Measurements from ENCODE around the gene RSPH9.
"Not testable (repeated sequence)": the region's sequence is repeated elsewhere in the genome, so short reads cannot be mapped to it uniquely, and the experiment has no call there.

RSPH9 gene

DNA sequence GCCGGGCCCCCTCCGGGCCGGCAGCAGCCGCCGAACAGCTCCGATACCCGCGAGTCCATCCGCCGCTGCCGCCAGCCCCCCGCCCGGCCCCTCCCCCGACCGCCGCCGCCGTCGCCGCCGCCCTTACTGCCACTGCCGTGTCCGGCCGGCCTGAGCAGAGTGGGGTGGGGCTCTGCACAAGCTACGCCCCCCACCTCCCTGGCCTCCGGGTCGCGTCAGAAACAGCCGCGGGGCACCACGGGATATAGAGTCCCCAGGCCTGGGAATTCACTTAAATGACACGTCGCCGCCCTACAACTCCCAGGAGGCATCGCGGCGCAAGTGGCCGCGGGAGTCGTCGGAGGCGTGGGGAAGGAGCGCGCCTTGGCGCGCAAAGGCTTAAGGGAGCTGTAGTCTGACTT, 15.7 kb upstream of the RSPH9 start, which contains the start of gene GTPBP2:
GTPBP2 (minus strand) TSS at position 161 of the 401 bp plus-strand sequence; CDS start at position 59, 102 bp downstream.
- peak; percentile 99 for DNase-seq (ENCODE audit: low spot score)

DNA sequence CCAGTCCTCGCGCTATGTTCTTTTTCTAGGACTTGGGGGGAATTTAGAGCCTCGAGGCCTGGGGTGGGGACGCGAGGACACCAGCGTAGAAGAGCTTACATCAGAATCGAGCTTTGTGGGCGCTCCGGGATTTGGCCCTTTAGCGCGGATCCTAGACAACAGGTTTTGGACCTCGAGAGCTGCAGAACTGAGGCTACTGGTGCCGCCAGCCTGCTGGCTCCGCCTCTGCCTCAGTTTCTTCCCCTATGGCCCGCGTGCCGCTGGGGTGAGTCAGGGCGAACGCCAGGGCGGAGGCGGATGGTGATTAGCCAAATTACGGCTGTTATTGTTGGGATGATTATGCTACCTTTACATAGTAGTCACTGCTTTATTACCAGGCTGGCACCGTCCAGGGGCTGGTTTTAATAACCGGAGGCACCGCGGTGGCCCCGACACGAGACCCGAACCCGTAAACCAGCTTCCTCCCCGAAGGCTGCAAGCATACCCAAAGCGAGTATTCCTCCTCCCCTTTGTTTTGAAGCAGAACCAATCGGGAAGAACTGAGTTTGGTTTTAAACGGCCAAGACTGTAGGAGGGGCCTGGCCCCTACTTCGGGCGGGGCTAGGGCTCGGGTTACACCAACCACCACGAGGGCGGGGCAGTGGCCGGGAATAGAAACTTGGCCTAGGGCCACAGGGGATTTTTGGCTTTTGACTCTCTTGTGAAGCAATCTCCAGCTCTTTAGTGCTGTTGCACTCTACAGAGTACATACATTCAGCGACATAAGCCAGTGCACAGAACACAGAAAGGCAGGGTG, 15.1 kb upstream of the RSPH9 start:
- peak; percentile 95 for DNase-seq (ENCODE audit: low spot score)

DNA sequence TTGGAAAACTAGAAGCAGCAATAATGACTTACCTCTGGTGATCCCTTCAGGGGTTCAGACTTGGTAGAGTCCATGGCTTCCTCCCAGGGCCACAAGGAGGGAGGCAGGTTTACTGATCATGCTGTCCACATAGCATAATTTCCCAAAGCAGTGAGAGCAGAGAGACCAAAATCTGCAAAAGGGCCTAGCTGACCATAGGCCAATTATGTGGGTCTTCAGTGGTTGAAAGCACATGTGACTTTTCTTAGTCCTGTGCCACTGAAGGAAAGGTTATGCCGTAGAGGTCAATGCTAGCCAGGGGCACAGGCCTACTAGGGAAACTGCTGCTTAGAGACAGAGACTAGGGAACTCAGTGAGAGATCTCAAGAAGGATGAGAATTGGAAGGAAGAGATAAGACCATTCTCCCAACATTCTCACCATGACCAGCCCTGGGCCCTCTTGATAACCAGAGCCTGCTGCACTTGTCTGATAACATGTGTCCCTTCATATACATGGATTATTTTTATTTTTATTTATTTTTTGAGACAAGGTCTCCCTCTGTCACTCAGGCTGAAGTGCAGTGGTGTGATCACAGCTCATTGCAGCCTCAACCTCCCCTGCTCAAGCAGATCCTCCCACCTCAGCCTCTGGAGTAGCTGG, 13.7 kb upstream of the RSPH9 start:
- no peak for DNase-seq (ENCODE audit: low spot score)

DNA sequence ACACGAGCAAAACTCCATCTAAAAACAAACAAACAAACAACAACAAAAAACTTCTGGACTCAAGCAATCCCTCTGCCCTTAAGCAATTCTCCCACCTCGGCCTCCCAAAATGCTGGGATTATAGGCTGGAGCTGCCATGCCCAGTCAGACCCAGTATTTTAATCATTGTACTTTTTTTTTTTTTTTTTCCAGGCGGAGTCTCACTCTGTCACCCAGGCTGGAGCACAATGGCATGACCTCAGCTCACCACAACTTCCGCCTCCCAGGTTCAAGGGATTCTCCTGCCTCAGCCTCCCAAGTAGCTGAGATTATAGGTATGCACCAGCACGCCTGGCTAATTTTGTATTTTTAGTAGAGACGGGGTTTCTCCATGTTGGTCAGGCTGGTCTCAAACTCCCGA, 11.8 kb upstream of the RSPH9 start:
- DNase-seq (ENCODE audit: low spot score): not testable (repeated sequence)

DNA sequence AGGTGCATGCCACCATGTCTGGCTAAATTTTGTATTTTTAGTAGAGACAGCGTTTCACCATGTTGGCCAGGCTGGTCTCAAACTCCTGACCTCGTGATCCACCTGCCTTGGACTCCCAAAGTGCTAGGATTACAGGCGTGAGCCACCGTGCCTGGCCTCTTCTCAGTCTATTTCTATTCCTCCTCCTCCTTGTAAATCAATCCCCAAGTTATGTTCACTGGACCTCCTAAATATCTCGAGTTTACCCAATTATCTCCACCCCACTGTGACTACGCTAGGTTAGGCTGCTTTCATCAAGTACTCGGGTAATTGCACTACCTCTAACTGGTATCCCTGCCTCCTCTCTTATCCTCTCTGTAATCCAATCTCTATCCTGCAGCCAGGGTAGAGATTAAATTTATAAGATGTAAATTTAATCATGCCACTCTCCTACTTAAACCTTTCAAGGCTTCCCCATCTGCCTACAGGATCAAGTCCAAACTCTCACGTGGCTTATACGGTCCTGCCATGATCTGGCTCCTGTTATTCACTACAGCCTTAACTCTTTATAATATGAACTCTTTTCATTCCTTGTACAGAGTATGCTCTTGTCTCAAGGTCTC, 10.0 kb upstream of the RSPH9 start:
- no peak for DNase-seq (ENCODE audit: low spot score)

DNA sequence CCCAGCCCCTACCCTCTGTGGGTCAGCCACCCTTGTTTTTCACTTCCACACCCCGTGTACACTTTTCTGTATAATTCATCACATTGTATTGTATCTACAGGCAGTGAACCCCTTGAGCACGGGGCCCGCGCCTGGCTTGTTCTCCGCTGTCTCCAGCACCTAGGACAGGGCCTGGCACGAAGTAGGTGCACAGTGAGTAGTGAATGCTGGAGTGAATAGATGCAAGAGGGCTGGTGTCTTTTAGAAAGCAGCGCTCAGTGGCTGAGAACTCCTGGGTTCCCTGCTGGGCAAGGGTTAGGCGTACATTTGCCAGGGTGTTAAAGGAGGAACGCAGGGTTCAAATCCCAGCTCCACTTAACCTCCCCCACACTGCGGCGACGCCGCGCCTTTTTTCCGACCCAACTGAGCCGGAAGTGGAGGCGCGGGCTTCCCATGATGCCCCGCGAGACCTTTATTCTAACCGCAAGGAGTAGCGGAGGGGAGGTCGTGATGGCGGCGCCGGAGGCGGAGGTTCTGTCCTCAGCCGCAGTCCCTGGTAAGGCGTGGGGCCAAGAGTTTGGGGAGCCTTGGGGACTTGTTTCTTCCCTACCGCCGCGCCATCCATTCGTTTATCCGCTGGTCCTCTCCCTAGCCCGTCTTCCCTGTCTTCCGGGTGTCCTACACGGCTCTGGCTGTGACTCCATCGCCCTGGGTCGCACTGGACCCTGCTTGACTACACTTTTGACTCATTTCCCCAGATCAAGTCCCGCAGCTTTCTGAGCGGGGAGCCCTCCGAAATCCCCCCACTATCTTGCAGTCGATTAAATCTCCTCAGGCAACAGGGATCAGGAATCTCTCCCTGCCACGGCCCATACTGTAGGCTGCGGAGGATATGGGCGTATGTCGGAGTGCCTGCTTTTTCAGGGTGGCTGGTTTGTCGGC, 9.2 kb upstream of the RSPH9 start, which contains the start of gene MAD2L1BP:
MAD2L1BP (plus strand) TSS at position 454 of the 921 bp plus-strand sequence; CDS start at position 490, 36 bp downstream.
- DNase-seq (ENCODE audit: low spot score): peak; percentile 90

DNA sequence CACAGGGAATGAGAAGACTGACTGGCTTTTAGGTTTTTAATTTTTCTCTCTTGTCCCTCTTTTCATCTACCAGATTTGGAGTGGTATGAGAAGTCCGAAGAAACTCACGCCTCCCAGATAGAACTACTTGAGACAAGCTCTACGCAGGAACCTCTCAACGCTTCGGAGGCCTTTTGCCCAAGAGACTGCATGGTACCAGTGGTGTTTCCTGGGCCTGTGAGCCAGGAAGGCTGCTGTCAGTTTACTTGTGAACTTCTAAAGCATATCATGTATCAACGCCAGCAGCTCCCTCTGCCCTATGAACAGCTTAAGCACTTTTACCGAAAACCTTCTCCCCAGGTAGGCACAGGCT, 8.6 kb upstream of the RSPH9 start:
- no peak for DNase-seq (ENCODE audit: low spot score)

DNA sequence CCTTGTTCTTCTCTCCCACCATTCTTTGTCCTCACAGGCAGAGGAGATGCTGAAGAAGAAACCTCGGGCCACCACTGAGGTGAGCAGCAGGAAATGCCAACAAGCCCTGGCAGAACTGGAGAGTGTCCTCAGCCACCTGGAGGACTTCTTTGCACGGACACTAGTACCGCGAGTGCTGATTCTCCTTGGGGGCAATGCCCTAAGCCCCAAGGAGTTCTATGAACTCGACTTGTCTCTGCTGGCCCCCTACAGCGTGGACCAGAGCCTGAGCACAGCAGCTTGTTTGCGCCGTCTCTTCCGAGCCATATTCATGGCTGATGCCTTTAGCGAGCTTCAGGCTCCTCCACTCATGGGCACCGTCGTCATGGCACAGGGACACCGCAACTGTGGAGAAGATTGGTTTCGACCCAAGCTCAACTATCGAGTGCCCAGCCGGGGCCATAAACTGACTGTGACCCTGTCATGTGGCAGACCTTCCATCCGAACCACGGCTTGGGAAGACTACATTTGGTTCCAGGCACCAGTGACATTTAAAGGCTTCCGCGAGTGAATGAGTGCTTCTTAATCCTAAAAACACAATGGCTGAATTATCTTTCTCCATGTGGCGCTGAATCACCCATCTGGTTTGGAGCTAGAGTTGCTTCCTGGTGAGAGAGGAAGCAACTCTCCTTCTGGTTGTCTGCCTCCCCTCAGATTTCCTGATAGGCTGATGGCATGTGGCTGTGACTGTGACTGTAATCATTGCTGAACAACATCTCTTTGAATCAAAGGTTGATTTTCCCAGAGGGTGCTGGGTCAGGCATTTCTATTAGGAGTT, 4.6 kb upstream of the RSPH9 start:
- DNase-seq (ENCODE audit: low spot score): no peak

DNA sequence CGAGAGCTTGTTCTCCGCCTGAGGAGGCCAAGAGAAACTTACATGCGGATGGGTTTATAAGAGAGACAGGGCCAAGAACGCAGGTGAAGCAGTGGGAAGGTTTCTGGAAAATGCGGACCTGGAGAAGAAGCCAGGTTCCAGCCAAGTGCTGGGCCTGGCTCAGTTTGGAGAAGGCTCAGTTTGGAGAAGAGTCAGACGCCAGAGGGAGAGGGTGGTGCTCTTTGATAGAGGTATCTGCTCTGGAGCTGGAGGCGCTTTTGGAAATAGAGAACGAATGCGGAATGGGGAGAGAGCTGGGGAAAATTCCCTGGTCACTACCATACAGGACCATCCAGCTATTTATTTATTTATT, 753 bp downstream of the RSPH9 start:
- DNase-seq (ENCODE audit: low spot score): no peak

DNA sequence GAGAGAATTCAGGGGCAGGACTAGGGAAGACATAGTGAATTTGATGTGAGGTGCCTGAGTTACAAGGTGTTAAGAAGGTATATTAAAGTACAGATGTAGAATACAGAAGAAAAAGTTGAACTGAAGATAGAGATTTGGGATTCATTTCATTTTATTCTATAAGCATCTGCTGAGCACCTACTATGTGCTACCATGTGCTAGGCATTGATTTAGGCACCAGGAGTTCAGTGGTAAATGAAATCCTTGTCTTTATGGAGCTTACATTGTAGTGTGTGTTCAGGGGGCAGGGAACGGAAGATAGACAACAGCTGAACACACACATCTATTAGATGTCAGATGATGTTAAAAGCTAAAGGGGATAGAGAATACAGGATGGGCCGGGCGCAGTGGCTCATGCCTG, 2.8 kb downstream of the RSPH9 start:
- no peak for DNase-seq (ENCODE audit: low spot score)

DNA sequence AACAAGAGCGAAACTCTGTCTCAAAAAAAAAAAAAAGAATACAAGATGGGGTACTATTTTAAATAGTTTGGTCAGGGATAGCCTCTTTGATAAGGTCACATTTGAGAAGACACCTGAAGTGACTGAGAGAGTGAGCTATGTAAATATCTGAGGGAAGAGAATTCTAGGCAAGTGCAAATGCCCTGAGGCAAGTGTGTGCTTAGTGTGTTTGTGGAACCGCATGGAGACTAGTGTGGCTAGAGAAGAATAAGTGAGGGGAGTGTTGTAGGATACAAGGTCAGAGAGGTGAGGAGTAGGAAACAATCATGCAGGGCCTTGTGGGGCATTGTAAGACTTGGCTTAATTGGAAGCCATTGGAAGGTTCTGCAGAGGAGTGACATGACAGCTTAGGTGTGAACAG, 3.4 kb downstream of the RSPH9 start:
- DNase-seq (ENCODE audit: low spot score): no peak

DNA sequence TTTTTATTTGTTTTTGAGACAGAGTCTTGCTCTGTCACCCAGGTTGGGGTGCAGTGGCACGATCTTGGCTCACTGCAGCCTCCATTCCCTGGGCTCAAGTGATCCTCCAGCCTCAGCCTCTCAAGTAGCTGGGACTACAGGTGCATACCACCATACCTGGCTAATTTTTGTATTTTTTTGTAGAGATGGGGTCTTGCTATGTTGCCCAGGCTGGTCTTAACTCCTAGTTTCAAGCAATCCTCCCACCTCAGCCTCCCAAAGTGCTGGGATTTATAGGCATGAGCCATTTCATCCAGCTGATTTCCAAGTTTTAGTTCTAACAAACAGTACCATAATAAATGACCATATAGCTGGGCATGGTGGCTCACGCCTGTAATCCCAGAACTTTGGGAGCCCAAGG, 8.0 kb downstream of the RSPH9 start:
- not testable (repeated sequence) for DNase-seq (ENCODE audit: low spot score)

DNA sequence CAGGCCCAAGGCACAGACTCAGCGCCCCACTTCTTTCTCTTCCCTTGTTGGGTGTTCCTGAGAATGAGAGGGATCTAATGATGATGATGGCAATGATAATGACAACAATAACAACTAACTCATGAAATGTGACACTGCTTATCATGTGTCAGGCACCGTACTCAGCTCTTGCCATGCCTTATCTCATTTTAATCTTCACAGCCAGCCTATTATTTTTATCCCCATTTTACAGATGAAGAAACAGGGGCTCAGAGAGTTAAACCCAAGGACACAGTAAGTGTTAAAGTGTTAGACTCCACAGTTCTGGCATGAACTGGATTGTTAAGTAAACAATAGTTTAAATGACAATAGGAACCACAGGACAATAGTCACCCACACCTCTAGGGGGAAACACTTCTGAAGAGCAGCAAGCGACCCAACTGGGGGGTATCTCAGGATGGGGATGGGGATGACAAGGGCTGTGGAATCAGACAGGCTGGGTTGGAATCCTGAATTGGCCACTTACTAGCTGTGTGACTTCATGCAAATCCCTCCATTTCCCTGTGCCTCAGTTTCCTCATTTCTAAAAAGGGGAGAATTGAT, 12.5 kb downstream of the RSPH9 start:
- DNase-seq (ENCODE audit: low spot score): no peak

DNA sequence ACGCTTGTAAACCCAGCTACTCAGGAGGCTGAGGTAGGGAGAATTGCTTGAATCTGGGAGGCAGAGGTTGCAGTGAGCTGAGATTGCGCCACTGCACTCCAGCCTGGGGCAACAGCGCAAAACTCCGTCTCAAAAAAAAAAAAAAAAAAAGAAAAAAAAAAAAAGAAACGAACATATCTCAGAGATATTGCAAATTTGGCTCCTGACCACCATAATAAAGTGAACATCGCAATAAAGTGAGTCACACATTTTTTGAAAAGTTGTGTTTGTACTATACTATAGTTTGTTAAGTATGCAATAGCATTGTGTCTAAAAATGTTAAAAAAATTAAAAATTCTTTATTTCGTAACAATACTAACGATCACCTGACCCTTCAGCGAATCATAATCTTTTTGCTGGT, 13.3 kb downstream of the RSPH9 start:
- DNase-seq (ENCODE audit: low spot score): no peak

DNA sequence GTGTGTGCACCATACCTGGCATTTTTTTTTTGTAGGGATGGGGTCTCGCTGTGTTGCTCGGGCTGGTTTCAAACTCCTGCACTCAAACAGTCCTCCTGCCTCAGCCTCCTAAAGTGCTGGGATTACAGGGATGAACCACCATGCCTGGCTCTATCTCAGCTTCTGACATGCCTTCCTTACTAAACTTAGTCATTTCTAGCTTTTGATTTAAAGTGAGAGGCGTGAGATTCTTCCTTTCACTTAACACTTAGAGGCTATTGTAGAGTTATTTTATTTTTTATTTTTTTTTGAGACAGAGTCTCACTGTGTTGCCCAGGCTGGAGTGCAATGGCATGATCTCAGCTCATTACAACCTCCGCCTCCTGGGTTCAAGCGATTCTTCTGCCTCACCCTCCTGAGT, 18.1 kb downstream of the RSPH9 start:
- DNase-seq (ENCODE audit: low spot score): peak; percentile 23

DNA sequence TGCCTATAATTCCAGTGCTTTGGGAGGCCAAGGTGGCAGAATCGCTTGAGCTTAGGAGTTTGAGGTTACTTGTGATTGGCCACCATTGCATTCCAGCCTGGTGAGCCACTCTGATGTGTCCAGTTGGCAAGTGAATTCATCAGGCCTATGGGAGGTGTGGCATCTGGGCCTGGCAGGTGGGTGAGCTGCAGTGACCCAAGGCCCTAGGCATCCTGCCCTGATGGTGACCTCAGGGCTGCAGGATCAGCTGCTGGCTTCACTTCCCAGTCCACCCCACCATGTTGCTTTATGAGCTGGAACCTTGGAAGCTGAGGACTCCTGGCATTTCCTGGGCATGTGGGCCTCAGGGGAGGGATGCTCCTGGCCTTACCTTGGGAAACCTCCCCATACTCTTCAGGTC, 20.5 kb downstream of the RSPH9 start:
- DNase-seq (ENCODE audit: low spot score): no peak

DNA sequence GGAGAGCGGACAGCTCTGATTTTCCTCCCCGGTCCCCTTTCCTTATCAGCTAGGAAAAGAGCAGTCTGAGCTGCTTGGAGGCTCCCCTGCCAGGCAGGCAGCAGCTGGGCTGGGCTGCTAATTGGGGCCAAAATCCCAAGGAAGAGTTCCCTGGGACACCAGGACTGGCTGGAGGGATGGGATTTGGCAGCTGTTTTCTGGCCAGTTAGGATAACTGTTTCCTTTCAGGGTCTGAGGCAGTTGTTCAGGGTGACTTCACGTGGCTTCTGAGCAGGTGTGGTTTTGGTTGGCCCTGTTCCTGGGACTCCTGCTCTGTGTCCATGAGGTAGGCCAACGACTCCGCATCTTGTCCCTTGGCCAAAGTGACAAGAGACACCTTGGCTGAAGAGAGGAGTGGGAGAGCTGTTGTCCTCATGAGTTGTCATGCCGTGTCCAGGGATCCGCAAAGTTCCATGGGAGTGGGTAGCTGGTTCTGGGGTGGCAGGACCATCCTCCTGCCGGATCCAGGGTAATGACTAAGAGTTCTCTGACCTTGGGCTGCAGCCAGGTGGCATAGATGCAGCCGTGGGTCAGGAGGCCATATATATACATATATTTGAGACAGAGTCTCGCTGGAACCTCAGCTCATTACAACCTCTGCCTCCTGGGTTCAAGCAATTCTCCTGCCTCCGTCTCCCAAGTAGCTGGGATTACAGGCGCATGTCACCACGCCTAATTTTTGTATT, 21.5 kb downstream of the RSPH9 start:
- DNase-seq (ENCODE audit: low spot score): no peak

DNA sequence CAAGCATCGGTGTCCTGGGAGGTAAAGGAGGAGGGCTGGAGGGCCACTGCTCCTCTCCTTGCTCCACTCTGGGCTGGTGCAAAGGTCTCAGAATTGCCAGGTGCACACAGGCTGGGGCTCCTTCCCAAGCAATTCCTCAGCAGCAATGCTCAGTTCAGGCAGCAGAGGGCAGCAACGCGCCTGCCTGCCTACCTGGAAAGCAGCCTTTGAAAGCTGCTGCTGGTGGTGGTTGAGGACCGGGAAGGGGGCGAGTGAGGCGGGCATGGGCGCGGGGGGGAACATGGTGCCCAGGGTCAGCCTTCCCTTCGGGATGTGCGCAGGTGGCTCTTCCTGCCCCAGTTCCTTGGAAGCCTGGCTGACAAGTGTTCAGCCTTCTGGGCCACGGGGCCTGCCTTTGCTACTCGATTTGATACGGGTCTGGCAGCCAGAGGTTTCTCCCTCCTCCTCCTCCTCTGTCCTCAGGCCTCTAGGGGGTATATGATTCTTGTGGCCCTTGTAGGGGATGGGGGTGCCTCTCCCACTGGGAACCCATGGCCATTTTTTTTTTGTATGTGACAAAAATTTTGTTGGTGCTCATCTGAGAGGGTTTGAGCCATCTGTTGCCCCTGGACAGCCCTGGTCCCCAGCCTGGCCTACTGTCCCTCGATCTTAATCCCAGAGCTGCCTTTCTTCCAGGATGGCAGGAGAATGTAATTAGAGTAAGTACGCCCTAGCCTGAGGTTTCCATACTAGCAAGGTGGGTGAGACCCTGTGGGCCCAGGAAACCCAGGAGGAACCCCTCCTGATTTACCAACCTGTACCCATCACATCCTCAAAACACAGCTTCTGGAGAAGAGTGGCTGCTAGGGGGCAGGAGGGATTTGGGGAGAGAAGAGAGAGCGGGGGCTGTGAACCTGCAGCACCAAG, 22.7 kb downstream of the RSPH9 start:
- peak; percentile 87 for DNase-seq (ENCODE audit: low spot score)
